Stimulated activated CD4-positive, alpha-beta T cell treated with anti-CD3 and anti-CD28 coated beads, Interleukin-4, amount 100 ng/mL, for 24 hours (primary cell): ENCODE measurements around the gene KLC3.
"Not testable (repeated sequence)": the region's sequence is repeated elsewhere in the genome, so short reads cannot be mapped to it uniquely, and the experiment has no call there.

Experiments used
- DNase-seq: peaks from one replicate; pipeline ENCODE4 v3.0.0-alpha.2; 2020

KLC3 gene

DNA sequence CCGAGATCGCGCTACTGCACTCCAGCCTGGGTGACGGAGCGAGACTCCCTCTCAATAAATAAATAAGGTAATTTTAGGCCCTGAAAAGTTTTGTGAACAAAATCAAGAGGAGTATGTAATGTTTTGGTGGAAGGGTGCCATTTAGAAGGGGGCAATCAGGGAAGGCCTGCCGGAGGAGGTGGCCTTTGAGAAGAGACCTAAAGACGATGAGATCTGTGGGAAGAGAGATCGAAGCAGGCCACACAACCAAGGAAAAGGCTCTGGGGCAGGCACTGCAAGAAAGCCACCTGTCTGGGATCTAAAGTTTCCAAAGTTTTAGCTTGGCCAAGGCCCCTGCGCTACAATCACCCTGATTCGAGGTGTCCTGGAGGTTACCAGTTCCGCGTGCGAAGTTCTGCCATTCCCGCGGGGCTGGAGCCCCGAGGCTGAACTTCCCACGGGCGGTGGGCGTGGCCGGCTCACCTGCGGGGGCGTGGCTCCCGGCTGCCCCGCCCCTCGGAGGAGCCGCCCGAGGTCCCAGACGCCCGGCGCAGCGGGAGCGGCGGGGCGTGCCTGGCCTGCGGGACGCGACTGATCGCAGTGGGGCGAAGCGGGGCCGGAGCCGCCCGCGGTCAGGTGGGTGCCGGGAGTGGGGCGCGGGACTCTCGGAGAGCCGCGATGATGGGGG, at the start of gene KLC3:
KLC3 (plus strand) TSS at position 519 of the 667 bp plus-strand sequence. CDS start 4,792 bp downstream, outside the sequence.
- peak; percentile 21 for DNase-seq

- DNase-seq = no peak
Measured at GRCh38 chr19:45291834-45292233, 48.7 kb upstream of the KLC3 start.

DNA sequence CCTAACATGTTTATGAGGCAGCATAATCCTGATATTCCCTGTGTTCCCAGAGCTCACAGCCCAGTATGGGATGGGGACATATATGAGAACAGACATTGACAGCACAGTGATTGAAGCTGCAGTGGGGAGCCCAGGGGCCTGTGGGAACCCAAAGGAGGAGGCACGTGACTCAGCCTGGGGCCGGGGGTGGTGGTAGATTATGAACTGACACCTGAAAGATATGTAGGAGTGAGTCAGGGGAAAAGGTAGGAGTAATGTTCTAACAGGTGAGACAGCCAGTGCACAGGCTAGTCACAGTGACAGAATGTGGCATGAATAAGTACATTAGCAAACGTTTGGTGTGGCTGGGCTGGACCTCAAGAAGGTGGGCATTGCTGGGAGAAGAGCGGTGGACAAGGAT, 46.9 kb upstream of the KLC3 start:
- DNase-seq = peak; percentile 22

- DNase-seq = no peak
Measured at GRCh38 chr19:45294291-45295029, 46.1 kb upstream of the KLC3 start.

DNA sequence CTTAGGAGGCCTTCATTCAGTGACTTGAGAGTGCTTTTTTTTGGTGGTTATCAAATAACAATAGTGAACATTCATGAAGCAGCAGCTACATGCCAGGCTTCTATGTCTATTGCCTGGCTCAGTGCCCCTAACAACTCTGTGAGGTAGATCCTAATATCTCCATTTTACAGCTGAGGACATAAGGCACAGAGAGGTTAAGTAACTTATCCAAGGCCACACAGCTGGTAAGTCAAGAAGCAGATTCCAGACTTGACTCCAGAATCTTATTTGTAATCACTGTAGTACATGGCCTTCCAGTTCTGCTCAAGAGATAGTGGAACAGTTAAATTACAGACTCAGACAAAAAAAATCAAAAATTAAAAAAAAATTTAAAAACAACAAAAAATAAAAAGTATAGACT, 44.7 kb upstream of the KLC3 start:
- no peak for DNase-seq

DNA sequence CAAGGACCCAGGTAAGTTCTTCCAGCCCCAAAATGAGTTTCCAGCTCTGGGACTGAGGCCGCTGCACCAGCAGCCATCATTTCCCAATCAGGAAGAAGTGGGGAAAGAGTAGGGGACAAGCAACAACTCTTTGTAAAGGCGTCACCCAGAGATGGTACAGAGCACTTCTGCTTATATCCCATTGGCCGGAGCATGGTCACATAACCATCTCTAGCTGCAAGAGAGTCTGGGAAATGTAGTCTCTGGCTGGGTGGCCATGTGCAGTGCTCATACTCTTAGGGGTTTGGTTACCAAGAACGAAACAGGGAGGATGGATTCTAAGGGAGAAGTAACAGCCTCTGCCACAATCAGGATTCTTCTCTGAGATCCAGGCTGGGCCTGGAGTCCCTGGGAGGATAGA, 44.2 kb upstream of the KLC3 start:
- DNase-seq = no peak

DNA sequence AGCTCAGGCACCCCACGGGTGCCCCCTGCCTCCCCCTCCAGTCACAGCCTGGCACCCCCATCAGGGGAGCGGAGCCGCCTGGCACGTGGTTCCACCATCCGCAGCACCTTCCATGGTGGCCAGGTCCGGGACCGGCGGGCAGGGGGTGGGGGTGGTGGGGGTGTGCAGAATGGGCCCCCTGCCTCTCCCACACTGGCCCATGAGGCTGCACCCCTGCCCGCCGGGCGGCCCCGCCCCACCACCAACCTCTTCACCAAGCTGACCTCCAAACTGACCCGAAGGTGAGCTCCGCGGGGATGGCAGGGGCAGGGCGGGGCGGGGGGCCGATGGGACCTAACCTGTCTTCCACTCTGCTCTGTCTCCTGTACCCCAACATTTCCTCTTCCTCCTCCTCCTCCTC, 42.9 kb upstream of the KLC3 start:
- no peak for DNase-seq

DNA sequence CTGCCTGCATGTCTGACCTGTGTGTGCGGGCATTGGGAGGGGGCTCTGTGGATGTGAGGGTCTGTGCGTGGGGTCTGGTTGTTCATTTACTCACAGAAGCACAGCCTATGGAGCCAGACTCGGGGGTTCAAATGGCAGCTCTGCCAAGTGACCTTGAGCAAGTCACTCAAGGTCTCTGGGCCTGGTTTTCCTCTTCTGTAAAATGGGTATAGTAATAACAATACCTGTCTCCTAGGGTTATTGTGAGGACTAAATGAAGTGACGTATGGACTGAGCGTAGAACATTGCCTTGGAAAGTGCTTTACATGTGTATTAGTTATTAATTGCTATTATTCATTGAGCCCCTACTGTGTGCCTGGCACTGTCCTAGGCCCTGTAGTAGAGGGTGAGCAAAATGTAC, 42.3 kb upstream of the KLC3 start:
- DNase-seq = no peak

DNA sequence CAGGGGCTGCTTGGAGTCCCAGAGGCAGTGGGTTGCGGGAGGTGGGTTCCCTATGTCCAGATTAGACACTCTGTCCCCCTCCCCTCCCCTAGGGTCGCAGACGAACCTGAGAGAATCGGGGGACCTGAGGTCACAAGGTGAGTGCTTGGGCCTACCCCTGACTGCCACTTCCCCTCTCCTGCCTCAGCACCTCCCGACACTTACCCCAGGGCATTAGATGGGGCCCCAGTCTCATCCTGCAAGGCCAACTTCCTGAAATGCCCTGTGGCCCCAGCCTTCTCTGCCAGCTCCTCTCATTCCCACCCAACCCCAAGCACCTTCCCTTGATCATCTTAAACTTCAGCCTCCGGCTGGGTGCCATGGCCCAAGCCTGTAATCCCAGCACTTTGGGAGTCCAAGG, 40.8 kb upstream of the KLC3 start:
- DNase-seq = no peak

- no peak for DNase-seq
Measured at GRCh38 chr19:45302416-45302815, 38.1 kb upstream of the KLC3 start.

- no peak for DNase-seq
Measured at GRCh38 chr19:45303269-45304060, 37.1 kb upstream of the KLC3 start.

GRCh38 chr19:45304141-45304926, 36.2 kb upstream of the KLC3 start:
- no peak for DNase-seq

DNA sequence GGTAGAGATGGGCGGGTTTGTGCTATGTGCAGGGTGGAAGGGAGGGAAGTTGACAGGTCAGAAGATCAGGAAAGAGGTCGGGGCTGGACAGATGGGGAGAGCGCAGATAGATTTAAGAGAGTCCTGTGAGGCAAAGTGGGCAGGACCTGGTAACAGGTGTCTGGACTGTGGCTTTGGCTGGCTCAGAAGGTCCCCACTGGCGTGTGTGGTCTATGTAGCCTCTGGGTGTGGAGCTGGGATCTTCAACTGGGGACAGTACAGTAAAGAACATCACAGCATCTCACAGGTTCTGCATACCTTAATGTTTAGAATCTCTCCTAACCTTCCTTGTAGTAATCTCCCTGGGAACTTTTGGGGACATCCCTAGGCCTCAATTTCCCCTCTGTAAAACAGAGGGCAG, 35.5 kb upstream of the KLC3 start:
- DNase-seq = no peak

GRCh38 chr19:45305421-45305820, 35.1 kb upstream of the KLC3 start:
- DNase-seq = no peak

- no peak for DNase-seq
Measured at GRCh38 chr19:45306040-45306439, 34.5 kb upstream of the KLC3 start.

- DNase-seq = no peak
Measured at GRCh38 chr19:45306518-45307027, 34.0 kb upstream of the KLC3 start.

- no peak for DNase-seq
Measured at GRCh38 chr19:45307361-45307760, 33.2 kb upstream of the KLC3 start.

GRCh38 chr19:45309322-45309721, 31.2 kb upstream of the KLC3 start:
- not testable (repeated sequence) for DNase-seq

DNA sequence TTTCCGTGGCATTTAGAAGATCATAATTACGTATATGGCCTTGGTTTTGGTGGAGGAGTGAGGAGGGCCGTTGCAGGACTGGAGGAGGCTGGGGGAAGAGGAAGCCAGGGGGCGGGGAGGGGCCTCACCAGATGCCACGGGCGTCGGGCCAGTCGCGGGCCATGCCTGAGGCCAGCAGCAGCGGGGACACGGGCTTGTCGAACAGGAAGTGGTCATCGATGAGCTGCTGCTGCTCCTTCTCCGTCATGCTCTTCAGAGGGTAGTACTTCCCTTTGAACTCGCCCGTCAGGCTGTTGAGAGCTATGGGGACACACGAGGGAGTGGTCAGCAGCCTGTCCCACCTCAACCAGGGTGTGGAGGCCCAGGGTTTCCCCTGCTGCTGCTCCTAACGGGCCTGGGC, 28.9 kb upstream of the KLC3 start:
- no peak for DNase-seq

- not testable (repeated sequence) for DNase-seq
Measured at GRCh38 chr19:45312285-45312684, 28.3 kb upstream of the KLC3 start.

- no peak for DNase-seq
Measured at GRCh38 chr19:45314708-45315245, 25.8 kb upstream of the KLC3 start.

GRCh38 chr19:45315304-45315703, 25.2 kb upstream of the KLC3 start:
- DNase-seq = no peak
